Activated naive CD4-positive, alpha-beta T cell (primary cell): ENCODE data around the gene CLDN14.

ENCODE experiments used
- DNase-seq, 4 experiments: peaks; one replicate each; lab custom pipeline; 2025; lab: John Stamatoyannopoulos, UW

Gene CLDN14, protein sequence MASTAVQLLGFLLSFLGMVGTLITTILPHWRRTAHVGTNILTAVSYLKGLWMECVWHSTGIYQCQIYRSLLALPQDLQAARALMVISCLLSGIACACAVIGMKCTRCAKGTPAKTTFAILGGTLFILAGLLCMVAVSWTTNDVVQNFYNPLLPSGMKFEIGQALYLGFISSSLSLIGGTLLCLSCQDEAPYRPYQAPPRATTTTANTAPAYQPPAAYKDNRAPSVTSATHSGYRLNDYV

GRCh38 chr21:36479415-36480402, at the start of gene CLDN14:
TSS of gene CLDN14 (minus strand) at chr21:36480122. CDS start at chr21:36461695, 18,427 bp downstream.
- no peak for DNase-seq

- no peak for DNase-seq
Measured at GRCh38 chr21:36528716-36529115, 48.8 kb upstream of the CLDN14 start.

DNA sequence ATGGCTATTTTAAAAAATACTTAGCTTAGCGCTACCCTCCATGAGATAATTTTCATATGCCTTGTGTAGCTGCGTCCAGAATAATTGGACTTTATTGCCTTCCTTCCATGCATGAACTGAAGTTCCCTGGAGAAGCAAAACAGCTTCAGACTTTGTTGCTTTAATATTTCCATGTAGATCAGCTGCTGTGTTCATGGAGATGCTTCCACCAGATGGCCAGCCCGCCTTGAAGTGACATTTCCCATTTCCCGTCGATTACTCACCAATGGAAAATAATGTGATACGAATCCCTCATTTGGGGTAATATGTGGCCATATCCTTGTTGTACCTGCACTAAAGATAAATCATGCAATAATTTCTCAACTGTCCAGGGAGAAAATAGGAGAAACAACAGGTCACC, 47.4 kb upstream of the CLDN14 start:
- no peak for DNase-seq

DNA sequence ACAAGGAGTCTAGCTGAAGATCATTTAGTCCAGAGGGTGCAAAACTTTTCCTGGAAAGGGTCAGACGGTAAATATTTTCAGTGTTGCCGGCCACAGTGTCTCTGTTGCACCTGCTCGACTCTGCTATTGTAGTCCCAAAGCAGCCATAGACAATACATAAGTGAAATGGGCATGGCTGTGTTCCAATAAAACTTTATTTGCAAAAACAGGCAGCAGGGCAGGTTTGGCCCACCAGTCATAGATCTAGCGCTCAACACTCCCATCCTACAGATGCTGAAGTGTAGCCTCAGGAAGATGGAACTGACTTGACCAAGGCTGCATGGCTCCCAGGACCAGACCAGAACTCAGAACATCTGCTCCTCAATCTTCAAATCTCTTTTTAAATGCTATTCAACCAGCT, 46.2 kb upstream of the CLDN14 start:
- no peak for DNase-seq

DNA sequence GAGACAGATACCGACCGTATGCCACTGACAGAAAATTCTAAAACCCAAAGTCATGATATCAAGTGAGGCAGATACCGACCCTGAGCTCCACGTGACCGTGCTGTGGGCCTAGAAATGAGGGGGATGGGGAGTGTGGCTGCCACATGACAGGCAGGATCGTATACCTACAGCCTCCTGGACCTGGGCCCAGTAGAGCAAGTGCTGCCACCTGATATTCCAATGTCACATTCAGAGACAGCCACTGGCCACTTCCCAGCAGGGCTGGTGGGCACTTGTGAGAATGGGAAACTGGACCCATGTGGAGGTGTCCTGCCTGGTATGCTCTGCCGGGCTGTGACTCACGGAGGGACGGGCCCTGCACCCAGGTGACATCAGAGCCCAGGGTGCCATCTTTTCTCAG, 44.6 kb upstream of the CLDN14 start:
- DNase-seq, result no peak

DNA sequence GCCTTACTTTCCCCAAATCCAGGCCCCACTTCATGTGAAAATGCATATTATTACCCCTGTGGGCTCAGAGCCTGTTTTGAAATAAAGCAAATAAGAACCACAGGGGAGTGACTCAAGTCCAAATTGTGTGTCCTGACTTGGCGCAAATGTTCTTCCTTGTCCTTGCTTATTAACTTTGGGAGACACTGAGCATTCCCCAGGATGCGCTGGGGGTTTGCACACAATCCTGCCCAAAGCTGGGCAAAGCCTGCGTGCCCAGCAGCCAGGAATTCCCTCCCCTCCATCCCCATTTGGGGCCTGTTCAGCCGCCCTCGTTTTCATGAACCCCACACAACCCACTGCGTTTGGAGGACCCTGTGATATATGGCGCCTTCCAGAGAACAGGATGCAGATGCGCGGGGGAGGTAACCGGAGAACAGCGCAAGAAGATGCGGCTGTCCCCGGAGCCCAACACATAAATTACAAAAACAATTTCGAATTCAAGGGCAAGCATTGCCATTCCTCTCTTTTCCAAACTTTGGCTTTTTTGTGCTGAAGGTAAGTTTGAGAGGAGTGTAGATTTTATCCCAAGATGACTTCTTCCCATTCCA, 42.4 kb upstream of the CLDN14 start:
- no peak for DNase-seq

DNA sequence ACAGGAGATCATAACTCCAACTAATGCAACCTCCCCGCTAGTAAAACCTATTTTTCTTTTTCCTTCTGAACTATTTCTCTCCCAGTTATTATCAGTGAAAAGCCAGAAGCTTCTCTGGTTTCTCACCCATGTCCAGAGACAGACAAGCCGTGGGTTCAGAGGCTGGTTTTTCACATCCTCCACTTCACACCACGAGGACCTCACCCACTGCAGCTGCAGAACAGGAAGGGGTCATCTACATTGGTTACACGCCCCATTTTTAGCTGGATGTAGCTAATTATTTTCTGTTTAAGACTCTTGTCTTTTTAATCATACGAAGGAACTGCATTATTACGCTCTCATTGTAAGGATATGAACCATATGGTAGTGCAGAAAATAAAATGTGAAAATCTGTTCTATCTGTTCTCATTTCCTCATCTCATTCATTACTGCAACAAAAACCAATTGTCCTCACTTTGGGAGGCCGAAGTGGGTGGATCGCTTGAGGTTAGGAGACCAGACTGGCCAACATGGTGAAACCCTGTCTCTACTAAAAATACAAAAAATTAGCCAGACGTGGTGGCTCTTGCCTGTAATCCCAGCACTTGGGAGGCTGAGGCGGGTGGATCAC, 39.1 kb upstream of the CLDN14 start:
- no peak for DNase-seq

DNA sequence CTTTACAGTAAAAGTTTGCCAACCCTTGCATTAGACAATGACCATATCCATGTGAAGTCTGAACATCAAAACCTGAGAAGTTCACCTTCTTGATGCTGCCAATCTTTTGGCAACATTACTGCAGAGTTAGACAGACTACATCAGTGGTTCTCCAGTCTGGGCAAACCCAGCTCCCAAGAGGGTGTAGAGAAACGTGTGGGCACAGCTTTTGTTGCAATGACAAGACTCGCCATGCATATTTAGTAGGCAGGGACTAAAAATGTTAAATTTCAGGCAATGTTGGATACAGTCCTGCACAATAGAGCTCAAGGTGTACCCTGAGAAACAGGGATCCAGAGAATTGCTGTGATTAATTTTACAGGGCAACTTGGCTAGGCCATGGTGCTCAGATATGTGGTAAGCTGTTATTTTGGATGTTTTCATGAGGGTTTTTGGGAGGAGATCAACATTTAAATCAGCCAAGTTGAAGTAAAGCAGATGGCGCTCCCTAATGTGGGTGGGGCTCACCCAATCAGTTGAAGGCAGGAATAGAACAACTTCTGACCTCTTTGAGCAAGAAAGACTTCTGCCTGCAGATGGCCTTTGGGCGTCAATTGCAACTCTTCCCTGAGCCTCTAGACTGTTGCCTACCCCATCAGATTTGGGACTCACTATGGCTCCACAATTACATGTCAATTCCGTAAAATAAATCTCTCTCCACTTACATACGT, 37.6 kb upstream of the CLDN14 start:
- no peak for DNase-seq

DNA sequence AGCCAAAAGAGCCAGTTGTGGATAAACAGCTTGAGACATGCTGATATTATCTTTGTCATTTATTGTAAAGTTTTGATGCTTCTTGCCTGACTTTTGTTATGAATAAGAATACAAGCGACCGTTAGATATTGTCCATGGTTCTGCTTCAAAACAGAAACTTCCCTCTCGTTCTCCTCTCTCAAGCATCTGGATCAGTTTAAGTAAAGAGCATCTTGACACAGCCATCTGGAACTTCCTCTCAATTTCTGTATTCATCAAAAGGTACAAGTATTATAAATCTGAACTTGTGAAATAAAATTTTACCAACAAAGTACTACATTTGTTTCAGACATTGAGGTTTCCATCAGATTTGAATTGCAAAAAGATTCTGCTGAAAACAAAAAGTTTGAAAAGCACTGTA, 36.4 kb upstream of the CLDN14 start:
- DNase-seq, result no peak

DNA sequence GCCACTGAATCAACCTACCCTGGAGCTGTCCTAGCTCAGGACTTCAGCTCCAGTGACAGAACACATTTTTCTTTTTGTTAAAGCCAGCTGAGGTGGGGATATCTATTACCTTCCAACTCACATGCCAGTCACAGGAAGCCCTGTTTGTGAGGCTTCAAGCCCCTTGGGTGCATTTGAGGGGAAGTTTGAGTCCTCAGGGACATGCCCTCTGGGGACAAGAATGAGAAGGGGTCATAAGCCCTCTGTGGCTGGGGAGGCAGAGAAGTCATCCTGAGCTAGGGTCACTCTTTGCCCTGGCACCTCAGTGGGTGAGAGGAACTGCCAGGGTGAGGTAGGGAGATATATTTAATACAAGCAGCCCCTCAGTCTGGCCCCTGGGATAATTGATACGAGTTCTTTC, 33.5 kb upstream of the CLDN14 start:
- no peak for DNase-seq

DNA sequence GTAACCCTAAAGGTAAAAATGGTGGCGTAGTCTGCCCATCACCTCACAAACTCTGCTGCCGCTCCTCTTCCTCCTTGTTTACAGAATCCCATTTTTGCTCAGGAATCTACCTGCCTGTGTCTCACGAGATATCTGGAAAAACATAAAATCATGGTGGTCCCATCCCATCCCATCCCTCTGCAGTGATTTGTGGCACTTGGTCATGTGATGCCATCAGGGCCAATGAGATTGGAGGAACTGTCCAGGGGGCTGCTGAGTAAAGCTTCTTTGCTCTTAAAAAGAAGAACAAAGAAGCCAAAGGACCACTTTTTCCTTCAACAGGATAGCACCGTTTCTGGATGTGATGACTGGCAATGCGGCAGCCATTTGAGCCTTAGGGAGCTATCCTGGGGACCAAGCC, 33.0 kb upstream of the CLDN14 start:
- no peak for DNase-seq

DNA sequence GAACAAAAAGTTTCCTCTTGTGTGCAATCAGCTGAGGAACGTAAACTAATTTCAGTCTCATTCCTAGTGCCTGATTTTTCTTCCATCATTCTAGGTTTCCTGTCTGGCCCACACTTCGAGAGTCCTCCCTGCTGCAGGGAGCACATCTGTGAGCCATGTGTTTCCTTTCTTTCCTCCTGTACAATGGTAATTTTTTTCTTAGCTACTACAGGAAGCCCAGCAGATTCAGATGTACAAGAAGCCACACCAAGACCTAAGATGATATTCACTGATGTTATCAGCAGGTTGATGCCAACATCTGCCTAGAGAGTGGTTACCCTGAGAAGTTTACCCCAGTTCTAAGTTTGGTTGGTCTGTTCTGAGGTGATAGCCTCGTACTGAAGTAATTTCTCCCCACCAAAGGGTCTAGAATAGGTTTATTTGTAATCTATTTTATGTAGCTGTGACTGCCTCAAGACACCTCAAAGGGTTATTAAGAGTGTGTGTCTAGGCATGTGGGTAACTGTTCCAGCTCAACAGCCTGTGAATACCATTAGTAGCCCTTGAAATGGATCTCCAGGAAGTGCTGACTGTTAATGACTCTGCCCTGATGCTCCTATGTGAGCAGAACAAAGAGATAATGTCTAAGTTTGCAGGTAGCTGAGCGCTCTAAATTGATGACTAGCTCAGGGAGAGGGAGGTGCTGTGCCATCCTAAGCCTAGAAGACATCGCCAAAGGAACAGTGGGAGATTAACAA, 31.7 kb upstream of the CLDN14 start:
- DNase-seq, result no peak

GRCh38 chr21:36510911-36511310, 31.0 kb upstream of the CLDN14 start:
- no peak for DNase-seq

- no peak for DNase-seq
Measured at GRCh38 chr21:36509973-36510664, 30.2 kb upstream of the CLDN14 start.

DNA sequence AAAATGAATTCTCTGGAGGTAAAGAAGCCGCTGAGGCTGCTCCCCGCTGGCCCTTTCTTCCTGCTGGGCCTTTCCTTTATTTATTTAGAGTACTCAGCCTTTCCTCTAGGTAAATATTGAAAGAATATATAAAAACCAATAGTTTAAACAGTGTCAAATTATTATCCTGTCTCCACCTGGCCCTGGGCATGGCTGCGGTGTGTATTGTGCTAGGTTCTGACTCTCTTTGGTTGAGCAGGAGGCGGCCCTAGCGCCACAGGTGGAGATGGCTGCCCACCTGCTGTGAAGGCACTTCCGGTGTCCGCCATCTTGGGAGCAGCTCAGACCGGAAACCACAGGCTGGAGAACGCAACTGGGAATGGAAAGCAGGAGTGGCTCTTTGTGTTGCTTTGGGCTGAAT, 29.0 kb upstream of the CLDN14 start:
- no peak for DNase-seq

DNA sequence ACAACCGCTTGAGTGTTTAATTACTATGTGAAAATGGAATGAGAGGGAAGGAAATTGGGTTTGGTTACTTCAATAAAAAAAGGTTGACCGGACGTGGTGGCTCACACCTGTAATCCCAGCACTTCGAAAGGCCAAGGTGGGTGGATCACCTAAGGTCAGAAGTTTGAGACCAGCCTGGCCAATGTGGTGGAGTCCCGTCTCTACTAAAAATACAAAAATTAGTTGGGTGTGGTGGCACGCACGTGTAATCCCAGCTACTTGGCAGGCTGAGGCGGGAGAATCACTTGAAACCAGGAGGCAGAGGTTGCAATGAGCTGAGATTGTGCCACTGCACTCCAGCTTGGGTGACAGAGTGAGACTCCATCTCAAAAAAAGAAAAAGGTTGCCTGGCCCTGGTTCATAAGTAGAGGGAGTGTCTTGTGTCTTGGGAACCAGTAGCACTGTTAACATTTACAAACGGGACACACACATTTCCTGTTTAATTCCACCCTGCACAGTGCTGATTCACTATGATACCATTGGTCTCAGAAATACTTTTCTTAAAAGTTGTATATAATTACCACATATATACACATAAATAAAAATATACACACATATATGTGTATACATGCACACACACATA, 27.6 kb upstream of the CLDN14 start:
- no peak for DNase-seq

DNA sequence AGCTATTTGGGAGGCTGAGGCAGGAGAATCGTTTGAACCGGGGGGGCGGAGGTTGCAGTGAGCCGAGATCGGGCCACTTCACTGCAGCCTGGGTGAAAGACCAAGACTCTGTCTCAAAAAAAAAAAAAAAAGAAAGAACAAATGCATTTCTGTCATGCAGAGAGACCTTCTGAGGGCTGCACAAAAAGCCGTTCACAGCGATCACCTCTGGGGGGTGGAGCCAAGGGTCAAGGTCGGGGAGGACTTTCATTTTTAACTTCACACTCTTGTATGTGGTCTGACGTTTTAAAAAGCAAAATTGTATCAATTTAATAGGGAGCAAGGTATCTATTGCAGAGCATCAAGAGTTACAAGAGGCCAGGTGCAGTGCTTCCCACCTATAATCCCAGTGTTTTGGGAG, 26.6 kb upstream of the CLDN14 start:
- no peak for DNase-seq

DNA sequence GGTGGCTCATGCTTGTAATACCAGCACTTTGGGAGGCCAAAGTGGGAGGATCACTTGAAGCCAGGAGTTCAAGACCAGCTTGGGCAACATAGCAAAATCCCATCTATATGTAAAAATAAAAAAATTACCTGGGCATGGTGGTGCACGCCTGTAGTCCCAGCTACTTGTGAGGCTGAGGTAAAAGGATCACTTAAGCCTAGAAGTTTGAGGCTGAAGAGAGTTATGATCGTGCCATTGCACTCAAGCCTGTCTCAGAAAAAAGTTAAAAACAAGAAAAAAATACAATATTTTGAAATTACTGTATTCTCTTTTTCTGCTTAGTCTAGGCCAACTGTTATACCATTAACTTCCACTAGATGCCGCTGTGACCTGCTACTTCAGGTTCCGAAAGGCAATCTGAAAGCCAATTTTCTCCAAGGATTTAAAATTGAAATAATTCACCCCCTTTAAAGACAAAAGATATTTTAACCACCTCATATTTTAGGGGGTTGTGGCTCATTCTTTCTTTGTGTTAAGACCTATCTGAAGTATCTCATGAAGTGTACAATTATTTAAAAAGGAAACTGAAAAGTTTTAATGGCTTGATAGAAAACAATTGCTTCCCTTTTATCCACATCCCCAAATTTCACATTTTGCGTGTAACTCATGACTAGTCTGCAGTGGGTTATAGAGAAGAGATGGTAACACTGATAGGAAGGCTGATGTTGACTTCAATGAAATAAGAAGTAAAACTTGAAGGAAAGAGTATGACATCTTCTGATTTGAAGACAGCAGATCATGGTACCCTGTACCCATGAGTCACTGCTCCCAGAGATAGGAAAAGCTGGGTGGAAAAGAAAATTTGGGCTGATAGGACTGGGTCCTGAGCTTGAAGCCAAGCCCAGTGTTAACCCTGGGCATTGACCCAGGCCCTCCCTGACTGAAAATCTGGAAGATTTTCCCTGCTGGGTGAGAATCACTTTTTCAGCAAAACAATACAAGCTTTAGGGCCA, 24.4 kb upstream of the CLDN14 start:
- DNase-seq, result peak in 1 of 4 experiments; percentile 3

- no peak for DNase-seq
Measured at GRCh38 chr21:36502365-36502764, 22.4 kb upstream of the CLDN14 start.
